OCI-LY1 (cell line): ENCODE results near the gene NDUFS1.

Experiments used
- H2AFZ ChIP-seq: fragments of 200-600 bp; sonication (generic), shearing (Covaris generic); 2 replicates; pipeline ENCODE4 v1.6.0; 2014; ENCODE audit warnings: antibody characterized with exemption, mild to moderate bottlenecking, low read length
- H3F3A ChIP-seq: fragments of 200-600 bp; sonication (generic), shearing (Covaris generic); 2 replicates; pipeline ENCODE4 v1.6.0; 2014; ENCODE audit warnings: mild to moderate bottlenecking, antibody characterized with exemption, low read length, moderate library complexity; ENCODE audit not compliant: insufficient read depth
- H3K27ac ChIP-seq: fragments of 200-600 bp; sonication (generic); 2 replicates; pipeline ENCODE4 v1.5.1; 2014; ENCODE audit warnings: low read length, mixed run types, mild to moderate bottlenecking, low read depth; ENCODE audit not compliant: poor library complexity, severe bottlenecking
- H3K27me3 ChIP-seq: fragments of 200-600 bp; sonication (generic); 2 replicates; pipeline ENCODE4 v1.6.0; 2014; ENCODE audit warnings: antibody characterized with exemption, mild to moderate bottlenecking, low read length, moderate library complexity; ENCODE audit not compliant: insufficient read depth
- H3K36me3 ChIP-seq: fragments of 200-600 bp; sonication (generic); 2 replicates; pipeline ENCODE4 v1.6.1; 2014; ENCODE audit warnings: mild to moderate bottlenecking, antibody characterized with exemption, low read length, moderate library complexity, mixed read lengths; ENCODE audit not compliant: insufficient read depth
- H3K4me1 ChIP-seq: fragments of 200-600 bp; sonication (generic); 2 replicates; pipeline ENCODE4 v1.5.1; 2014; ENCODE audit warnings: mild to moderate bottlenecking, low read length, moderate library complexity; ENCODE audit not compliant: insufficient read depth, severe bottlenecking
- H3K4me2 ChIP-seq: fragments of 200-600 bp; sonication (generic), shearing (Covaris generic); 2 replicates; pipeline ENCODE4 v1.6.1; 2014; ENCODE audit warnings: low read length
- H3K4me3 ChIP-seq: fragments of 200-600 bp; sonication (generic); 2 replicates; pipeline ENCODE4 v1.5.1; 2014; ENCODE audit warnings: low read length, low read depth, mild to moderate bottlenecking, mixed read lengths; ENCODE audit not compliant: poor library complexity, severe bottlenecking
- H3K79me2 ChIP-seq: fragments of 200-600 bp; shearing (Covaris generic); 2 replicates; pipeline ENCODE4 v1.6.1; 2016; ENCODE audit warnings: mixed run types, low read length, mixed read lengths; ENCODE audit not compliant: insufficient read depth
- H3K9ac ChIP-seq: fragments of 200-600 bp; sonication (generic), shearing (Covaris generic); 2 replicates; pipeline ENCODE4 v1.6.1; 2014; ENCODE audit warnings: mild to moderate bottlenecking, low read length, mixed read lengths
- H3K9me2 ChIP-seq: fragments of 200-600 bp; sonication (generic), shearing (Covaris generic); 2 replicates; pipeline ENCODE4 v1.6.1; 2014; ENCODE audit warnings: low read depth, mild to moderate bottlenecking, low read length, mixed read lengths
- H3K9me3 ChIP-seq: fragments of 200-600 bp; shearing (Covaris generic); 2 replicates; pipeline ENCODE4 v1.6.1; 2014; ENCODE audit warnings: low read length, mixed read lengths
- H4K20me1 ChIP-seq: fragments of 200-600 bp; sonication (generic), shearing (Covaris generic); 2 replicates; pipeline ENCODE4 v1.6.0; 2016; ENCODE audit warnings: mild to moderate bottlenecking, low read length; ENCODE audit not compliant: insufficient read depth
- CTCF ChIP-seq: fragments of 200-600 bp; sonication (generic), shearing (Covaris generic); IDR thresholded peaks from 2 replicates; pipeline ENCODE4 v1.5.1; 2017; ENCODE audit warnings: mild to moderate bottlenecking, antibody characterized with exemption, low read length, moderate library complexity, mixed read lengths
- EZH2 ChIP-seq: fragments of 200-600 bp; sonication (generic), shearing (Covaris generic); IDR thresholded peaks from 2 replicates; pipeline ENCODE4 v1.8.0; 2017; ENCODE audit warnings: borderline replicate concordance, mixed run types, mild to moderate bottlenecking, antibody characterized with exemption, low read length, moderate library complexity, mixed read lengths

Gene NDUFS1

GRCh38 chr2:206071807-206072206 lies 87.4 kb downstream of the NDUFS1 start:
- Histone ChIP-seq H3K9ac (no peak overlapping the region), H3K79me2 (peaks cover 60% of the 10 kb centered on the region), H3K9me2 (no peaks in the 10 kb centered on the region), H3K27ac (no peak overlapping the region), H3K4me2 (no peak overlapping the region), H3K9me3 (no peaks in the 10 kb centered on the region), H3K36me3 (0 out of 2 replicates have a peak, but pooled peaks cover 2% of the 10 kb centered on the region), H3K4me1 (no peaks in the 10 kb centered on the region), H4K20me1 (no peaks in the 10 kb centered on the region), H3F3A (no peaks in the 10 kb centered on the region), H3K4me3 (no peak overlapping the region), H3K27me3 (no peaks in the 10 kb centered on the region), H2AFZ (no peak overlapping the region)
- TF ChIP-seq CTCF = no peak
- no peak for TF ChIP-seq EZH2

DNA sequence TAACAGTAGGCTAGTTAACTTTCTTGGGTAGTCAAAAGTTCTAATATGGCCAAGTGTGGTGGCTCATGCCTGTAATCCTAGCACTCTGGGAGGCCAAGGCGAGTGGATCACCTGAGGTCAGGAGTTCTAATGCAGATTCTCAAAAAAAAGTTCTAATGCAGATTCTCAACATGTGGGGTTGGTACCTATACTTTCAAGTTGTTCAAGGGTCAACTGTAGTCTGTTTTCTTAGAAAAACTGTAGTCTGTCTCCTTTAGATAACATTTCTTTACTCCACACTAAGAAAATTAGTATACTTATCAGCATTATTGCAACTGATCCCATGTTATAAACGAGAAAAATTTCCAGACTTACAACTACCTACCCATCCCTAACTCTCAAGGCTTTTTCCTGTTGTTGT lies 89.8 kb downstream of the NDUFS1 start:
- no peak overlapping the region for H2AFZ ChIP-seq
- no peaks in the 10 kb centered on the region for H4K20me1 ChIP-seq
- TF ChIP-seq CTCF (no peak), EZH2 (no peak)
- no peaks in the 10 kb centered on the region for H3F3A ChIP-seq
- H3K4me1 ChIP-seq = no peaks in the 10 kb centered on the region
- H3K36me3 ChIP-seq = 0 out of 2 replicates have a peak, but pooled peaks cover 2% of the 10 kb centered on the region
- H3K4me2 ChIP-seq = no peak overlapping the region
- no peaks in the 10 kb centered on the region for H3K9me3 ChIP-seq
- H3K9me2 ChIP-seq = no peaks in the 10 kb centered on the region
- H3K4me3 ChIP-seq = no peak overlapping the region
- H3K9ac ChIP-seq = no peak overlapping the region
- no peaks in the 10 kb centered on the region for H3K27me3 ChIP-seq
- H3K27ac ChIP-seq = no peak overlapping the region
- peaks cover 43% of the 10 kb centered on the region for H3K79me2 ChIP-seq

GRCh38 chr2:206068207-206068606 lies 91.0 kb downstream of the NDUFS1 start:
- no peaks in the 10 kb centered on the region for H4K20me1 ChIP-seq

More at GRCh38 chr2:206068207-206068606, 91.0 kb downstream of the NDUFS1 start:
- Histone ChIP-seq H3F3A (no peaks in the 10 kb centered on the region), H3K9me3 (no peaks in the 10 kb centered on the region), H3K9me2 (no peaks in the 10 kb centered on the region), H3K4me3 (no peak overlapping the region), H2AFZ (no peak overlapping the region), H3K27me3 (no peaks in the 10 kb centered on the region), H3K4me2 (no peak overlapping the region), H3K79me2 (peaks cover 32% of the 10 kb centered on the region), H3K27ac (no peak overlapping the region), H3K36me3 (peaks cover 1% of the 10 kb centered on the region; the same call in 1 of the 2 replicates), H3K9ac (no peak overlapping the region), H3K4me1 (no peaks in the 10 kb centered on the region)
- TF ChIP-seq CTCF (no peak), EZH2 (no peak)
